Right ventricle myocardium inferior (tissue), 1 donor: ENCODE results near the gene FAU. TPM values are rescaled to one million over a fixed set of nuclear protein-coding genes. Genes with fewer than 3 reads are reported as not detected.
A peak's percentile ranks its signal among the peaks of the same experiment; 100 is the strongest.

Source experiments
- ATAC-seq: fragments of 200-7000 bp; cut with Tn5 transposase; one replicate; pipeline ENCODE4 v1.9.1; 2020; ENCODE audit warnings: mild to moderate bottlenecking, moderate library complexity
- DNase-seq: peaks from one replicate; pipeline ENCODE4 v3.0.0; 2021; ENCODE audit errors: missing footprints
- intact Hi-C: fragments of 100-400 bp; cut with DNase I; formaldehyde crosslinking; loops from one replicate; pipeline ENCODE4 v1.11.0; 2022
- total RNA-seq: library from RNA; stranded (reverse); fragmentation: NEBNext Ultra II Directional; extraction: Animal tissue kit (Norgen Biotek cat#: 25700); gene quantifications from one replicate; pipeline ENCODE4 v1.2.1, GENCODE V29; 2021
- donor health status: DM: no; HTN: yes; CAD: no; lungs with severe emphysema.

The FAU gene
- total RNA-seq, 1 donor from 2014 or later, result 714 TPM

- ATAC-seq (no peak), DNase-seq (no peak)
- intact Hi-C loops, result loop anchor here (5.0 kb wide), 1 partner anchor 149 kb away; the partner anchor contains the start of gene POLA2
Observed at GRCh38 chr11:65113361-65113756, 8.6 kb downstream of the FAU start.

- intact Hi-C loops, result loop anchor here (5.0 kb wide), 1 partner anchor 150 kb away; the partner anchor contains the start of gene POLA2
- ATAC-seq (peak; percentile 56), DNase-seq (peak; percentile 78)
Observed at GRCh38 chr11:65112546-65113360, 9.2 kb downstream of the FAU start.

GRCh38 chr11:65111744-65112545, 10.0 kb downstream of the FAU start, which contains the start of gene TM7SF2:
TM7SF2 (plus strand) TSS chr11:65111872; CDS start chr11:65112016, 144 bp downstream.
- ATAC-seq, result peak; percentile 92
- peak; percentile 99 for DNase-seq
- intact Hi-C loops, result loop anchor here (2.0 to 5.0 kb wide), 2 partner anchors 97 to 150 kb away; partner anchors contain the start of genes ARL2 and POLA2

- intact Hi-C loops, result loop anchor here (2.0 to 5.0 kb wide), 2 partner anchors 96 to 151 kb away; partner anchors contain the start of genes ARL2 and POLA2
- DNase-seq (no peak), ATAC-seq (no peak)
Observed at GRCh38 chr11:65111159-65111743, 10.7 kb downstream of the FAU start.

GRCh38 chr11:65110354-65110861, 11.5 kb downstream of the FAU start:
- DNase-seq, result peak; percentile 90
- peak; percentile 56 for ATAC-seq
- intact Hi-C loops, result loop anchor here (2.0 to 5.0 kb wide), 2 partner anchors 96 to 152 kb away; partner anchors contain the start of genes ARL2 and POLA2

GRCh38 chr11:65109231-65110198, 12.4 kb downstream of the FAU start:
- DNase-seq, result no peak
- no peak for ATAC-seq
- intact Hi-C loops, result loop anchor here (2.0 to 5.0 kb wide), 2 partner anchors 95 to 153 kb away; partner anchors contain the start of genes ARL2 and POLA2

- intact Hi-C loops, result no loop called here
- ATAC-seq (no peak), DNase-seq (no peak)
Observed at GRCh38 chr11:65108469-65109123, 13.3 kb downstream of the FAU start.

- DNase-seq (no peak), ATAC-seq (no peak)
- intact Hi-C loops, result no loop called here
Observed at GRCh38 chr11:65107751-65108468, 14.0 kb downstream of the FAU start.

- DNase-seq, result no peak
- no peak for ATAC-seq
- intact Hi-C loops, result no loop called here
Observed at GRCh38 chr11:65107078-65107477, 14.9 kb downstream of the FAU start.

- DNase-seq (no peak), ATAC-seq (peak; percentile 37)
- intact Hi-C loops, result no loop called here
Observed at GRCh38 chr11:65104628-65105027, 17.3 kb downstream of the FAU start.

- DNase-seq (no peak), ATAC-seq (no peak)
- intact Hi-C loops, result no loop called here
Observed at GRCh38 chr11:65103476-65103875, 18.5 kb downstream of the FAU start.

- intact Hi-C loops, result no loop called here
- DNase-seq (no peak), ATAC-seq (peak; percentile 79)
Observed at GRCh38 chr11:65102142-65103095, 19.5 kb downstream of the FAU start.

- DNase-seq (no peak), ATAC-seq (no peak)
- intact Hi-C loops, result no loop called here
Observed at GRCh38 chr11:65100674-65101350, 21.1 kb downstream of the FAU start.

GRCh38 chr11:65096926-65097325, 25.0 kb downstream of the FAU start:
- DNase-seq (no peak), ATAC-seq (peak; percentile 11)
- intact Hi-C loops, result no loop called here
